Measurements from ENCODE around the gene HDGF.
A peak's percentile ranks its signal among the peaks of the same experiment; 100 is the strongest.

Gene HDGF

GRCh38 chr1:156751451-156751756 lies at the start of gene HDGF:
TSS of gene HDGF (minus strand) at chr1:156751675. CDS start at chr1:156751429, 246 bp downstream.
- DNase-seq (ENCODE audit: low spot score) = no peak

- peak; percentile 51 for DNase-seq (ENCODE audit: low spot score)
Observed at GRCh38 chr1:156797212-156797871, 45.9 kb upstream of the HDGF start.

GRCh38 chr1:156796340-156797097 lies 45.0 kb upstream of the HDGF start:
- DNase-seq (ENCODE audit: low spot score) = no peak

- no peak for DNase-seq (ENCODE audit: low spot score)
Observed at GRCh38 chr1:156795787-156796186, 44.3 kb upstream of the HDGF start.

- DNase-seq (ENCODE audit: low spot score) = no peak
Observed at GRCh38 chr1:156795374-156795733, 43.9 kb upstream of the HDGF start.

GRCh38 chr1:156794506-156795373 lies 43.3 kb upstream of the HDGF start:
- DNase-seq (ENCODE audit: low spot score) = no peak

- no peak for DNase-seq (ENCODE audit: low spot score)
Observed at GRCh38 chr1:156789621-156790318, 38.3 kb upstream of the HDGF start.

- no peak for DNase-seq (ENCODE audit: low spot score)
Observed at GRCh38 chr1:156788136-156788535, 36.7 kb upstream of the HDGF start.

GRCh38 chr1:156786640-156787039 lies 35.2 kb upstream of the HDGF start:
- DNase-seq (ENCODE audit: low spot score) = no peak

- DNase-seq (ENCODE audit: low spot score) = no peak
Observed at GRCh38 chr1:156785458-156785857, 34.0 kb upstream of the HDGF start.

- no peak for DNase-seq (ENCODE audit: low spot score)
Observed at GRCh38 chr1:156781585-156782186, 30.2 kb upstream of the HDGF start.

- no peak for DNase-seq (ENCODE audit: low spot score)
Observed at GRCh38 chr1:156777573-156777972, 26.1 kb upstream of the HDGF start.

- DNase-seq (ENCODE audit: low spot score) = no peak
Observed at GRCh38 chr1:156776942-156777341, 25.5 kb upstream of the HDGF start.

- no peak for DNase-seq (ENCODE audit: low spot score)
Observed at GRCh38 chr1:156775799-156776198, 24.3 kb upstream of the HDGF start.

GRCh38 chr1:156773607-156774006 lies 22.1 kb upstream of the HDGF start:
- no peak for DNase-seq (ENCODE audit: low spot score)

- no peak for DNase-seq (ENCODE audit: low spot score)
Observed at GRCh38 chr1:156772728-156773497, 21.4 kb upstream of the HDGF start.

GRCh38 chr1:156772222-156772621 lies 20.7 kb upstream of the HDGF start:
- DNase-seq (ENCODE audit: low spot score) = no peak

- DNase-seq (ENCODE audit: low spot score) = no peak
Observed at GRCh38 chr1:156768610-156769295, 17.3 kb upstream of the HDGF start.

- no peak for DNase-seq (ENCODE audit: low spot score)
Observed at GRCh38 chr1:156767879-156768604, 16.6 kb upstream of the HDGF start.

Data from HuH-7.5 (cell line).